NCI-H146 treated with DMSO at 0.1 percent for 48 hours (cell line): ENCODE results near the gene ANO3.
A peak's percentile ranks its signal among the peaks of the same experiment; 100 is the strongest.
"Not testable (repeated sequence)": the region's sequence is repeated elsewhere in the genome, so short reads cannot be mapped to it uniquely, and the experiment has no call there.

Experiments used
- DNase-seq: peaks from one replicate; lab custom pipeline; 2025; ENCODE audit not compliant: unreplicated experiment; lab: John Stamatoyannopoulos, UW

The ANO3 gene

DNA sequence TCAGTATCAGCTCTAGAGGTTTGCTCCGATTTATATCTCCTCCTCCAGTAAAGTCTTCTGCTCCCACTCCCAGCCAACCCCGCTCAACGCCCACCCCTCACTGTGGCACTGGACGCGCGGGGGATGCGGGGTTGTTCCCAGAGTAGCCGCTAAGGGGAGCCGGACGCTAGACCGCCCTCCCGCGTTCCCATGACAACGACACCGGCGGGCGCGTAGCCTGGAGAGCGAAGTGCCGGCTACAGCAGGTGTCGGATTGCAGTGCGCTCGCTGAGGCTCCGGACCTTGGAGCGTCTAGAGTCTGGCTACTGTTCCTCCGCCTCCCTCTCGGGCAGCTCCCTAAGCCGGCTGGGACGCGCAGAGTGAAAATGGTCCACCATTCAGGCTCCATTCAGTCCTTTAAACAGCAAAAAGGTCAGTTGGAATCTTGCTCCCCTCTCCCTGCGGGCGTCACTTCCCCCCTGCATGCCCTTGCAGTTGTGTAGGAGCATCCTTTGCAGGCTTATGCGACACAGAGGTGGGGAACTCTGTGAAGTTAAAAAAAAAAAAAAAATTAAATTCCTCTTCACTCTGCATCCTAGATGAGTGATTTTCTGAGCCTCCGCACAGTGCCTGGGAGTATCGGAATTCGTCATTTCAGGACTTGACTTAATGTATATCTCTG lies at the start of gene ANO3:
TSS of gene ANO3 (plus strand) at position 220 of the 661 bp plus-strand sequence. CDS start at position 366, 146 bp downstream.
- DNase-seq: peak; percentile 59

DNA sequence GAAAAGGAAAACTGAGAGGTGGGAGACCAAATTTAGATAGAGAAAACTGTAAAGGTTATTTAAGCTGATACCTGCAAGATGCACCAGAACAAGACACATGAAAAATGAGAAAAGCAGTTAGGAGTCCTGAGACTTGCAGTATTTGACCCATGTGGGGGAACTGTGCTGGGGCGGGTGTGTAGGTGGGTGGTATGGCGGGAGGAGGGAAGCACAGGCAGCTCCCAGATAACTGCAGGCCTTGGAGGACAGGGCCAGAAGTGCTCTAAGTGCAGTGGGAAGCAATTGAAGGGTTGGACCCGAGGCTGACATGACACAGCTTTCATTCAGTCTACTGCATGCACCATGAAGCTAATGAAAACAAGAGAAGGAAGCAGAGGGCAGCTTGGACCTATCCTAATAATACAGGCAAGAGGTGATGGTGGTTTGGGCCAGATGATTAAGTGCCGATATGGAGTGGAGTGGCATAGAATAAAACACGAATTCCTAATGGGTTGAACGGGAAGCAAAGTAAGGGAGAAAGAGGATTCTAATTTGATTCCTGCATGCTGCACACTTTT lies 48.0 kb upstream of the ANO3 start:
- no peak for DNase-seq

DNA sequence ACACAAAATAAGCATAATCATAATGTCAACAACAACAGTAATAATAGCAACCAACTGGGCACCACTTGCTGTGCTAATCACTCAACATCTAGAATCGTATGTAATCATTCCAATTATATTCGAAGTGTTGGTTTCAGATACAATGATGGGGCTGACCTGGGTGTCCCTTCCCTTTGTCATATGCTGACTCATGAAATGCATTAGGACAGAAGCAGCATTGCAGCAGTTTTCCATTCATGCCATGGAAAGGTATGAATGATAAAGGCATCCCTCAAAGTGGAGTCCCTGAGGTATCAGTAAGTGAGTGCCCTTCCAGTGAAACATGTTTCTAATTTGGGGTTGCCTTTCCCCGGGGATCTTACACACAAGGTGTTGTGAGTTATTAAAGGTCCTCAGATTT lies 46.3 kb upstream of the ANO3 start:
- no peak for DNase-seq

DNA sequence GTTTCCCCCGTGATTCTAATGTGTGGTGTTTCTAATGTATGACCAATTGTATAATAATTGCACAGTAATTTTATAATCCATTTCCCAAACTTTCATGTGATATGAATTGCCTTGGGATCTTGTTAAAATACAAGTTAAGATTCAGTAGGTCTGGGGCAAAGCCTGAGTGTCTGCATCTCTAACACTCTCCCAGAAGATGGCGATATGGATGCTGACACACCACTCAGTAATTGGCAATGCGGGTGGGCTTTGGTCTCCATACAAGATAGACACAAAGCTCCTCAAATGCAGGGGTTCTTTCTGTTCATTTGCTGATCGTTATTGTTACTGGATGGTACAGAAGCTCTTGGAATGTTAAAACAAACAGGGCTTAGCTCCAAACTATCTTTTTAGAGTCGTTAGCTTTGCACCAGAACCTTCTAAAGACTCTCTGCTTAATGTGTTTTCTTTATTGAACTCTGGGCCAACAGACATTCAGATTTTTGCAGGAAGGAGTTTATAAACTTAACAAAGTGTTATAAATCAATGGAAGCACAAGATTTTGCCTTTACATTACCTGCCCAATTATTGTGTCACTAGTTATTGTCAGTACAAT lies 45.4 kb upstream of the ANO3 start:
- DNase-seq: no peak

DNA sequence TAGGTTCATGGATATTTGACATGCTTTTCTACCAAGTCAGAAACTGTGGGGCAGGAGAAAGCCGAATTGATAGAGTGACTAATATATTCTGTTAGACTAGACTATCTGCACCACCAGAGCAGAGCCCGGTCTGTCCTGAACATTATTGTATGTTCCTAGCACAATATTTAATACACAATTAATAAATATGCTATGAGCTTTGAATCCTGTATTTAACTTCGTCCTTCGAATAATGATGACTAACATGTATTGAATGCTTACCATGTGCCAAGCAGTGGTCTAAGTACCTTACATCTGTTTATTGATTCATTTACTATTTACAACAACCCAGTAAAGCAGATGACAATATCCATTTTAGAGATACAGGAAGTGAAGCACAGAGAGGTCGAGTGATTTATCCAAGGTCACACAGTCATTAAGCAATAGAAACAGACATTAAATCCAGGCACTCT lies 44.8 kb upstream of the ANO3 start:
- DNase-seq: no peak

DNA sequence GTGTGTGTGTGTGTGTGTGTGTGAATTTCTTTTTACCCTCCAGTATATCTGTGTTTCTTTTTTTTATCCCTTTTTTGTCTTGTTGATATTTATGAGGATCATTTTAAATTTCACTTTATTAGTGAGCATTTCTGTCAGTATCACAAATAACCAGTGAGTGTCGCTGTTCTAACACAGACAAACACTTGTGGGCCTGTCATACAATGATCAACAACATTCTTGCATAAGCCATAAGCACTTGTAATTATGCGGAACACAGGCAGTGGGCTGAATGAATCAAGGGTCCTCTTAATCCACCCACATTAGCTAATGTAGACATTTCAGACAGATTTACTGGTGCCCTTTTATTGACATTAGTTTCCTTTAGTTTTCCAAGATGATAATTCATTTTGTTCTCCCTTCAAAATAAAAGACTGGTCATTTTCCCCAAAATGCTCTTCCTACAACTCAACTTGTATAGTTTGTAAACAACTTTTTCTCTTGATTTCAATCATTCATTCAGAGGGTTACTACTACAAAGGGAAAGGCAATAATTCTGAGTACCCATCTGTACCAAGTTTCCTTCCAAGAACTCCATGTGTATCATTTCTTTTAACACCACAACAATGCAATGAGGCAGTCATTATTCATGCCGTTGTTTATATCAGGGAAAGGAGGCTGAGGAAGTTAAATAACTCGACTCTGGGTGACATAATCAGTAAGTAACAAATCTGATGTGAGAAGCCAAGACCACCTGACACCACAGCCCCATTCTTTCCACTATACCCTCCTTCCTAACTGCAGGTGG lies 34.5 kb upstream of the ANO3 start:
- peak; percentile 22 for DNase-seq

DNA sequence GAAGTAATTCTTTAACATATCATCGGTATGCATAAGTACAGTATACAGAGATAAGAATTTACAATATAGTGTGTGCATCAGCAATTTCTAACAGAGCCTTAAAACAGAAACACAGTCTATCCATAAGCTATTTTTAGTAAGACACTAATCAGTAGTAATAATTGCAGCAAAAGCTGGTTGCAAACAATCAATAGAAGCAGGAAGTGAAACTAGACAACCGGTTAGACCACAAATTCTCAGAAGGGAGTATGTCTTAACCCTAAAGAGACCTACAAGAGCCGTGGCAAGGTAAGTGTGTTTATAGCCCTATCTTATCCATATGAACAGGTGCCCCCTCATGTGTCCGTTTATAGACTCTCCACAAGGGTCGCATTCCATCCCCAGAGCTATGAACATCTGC lies 15.6 kb upstream of the ANO3 start:
- not testable (repeated sequence) for DNase-seq

DNA sequence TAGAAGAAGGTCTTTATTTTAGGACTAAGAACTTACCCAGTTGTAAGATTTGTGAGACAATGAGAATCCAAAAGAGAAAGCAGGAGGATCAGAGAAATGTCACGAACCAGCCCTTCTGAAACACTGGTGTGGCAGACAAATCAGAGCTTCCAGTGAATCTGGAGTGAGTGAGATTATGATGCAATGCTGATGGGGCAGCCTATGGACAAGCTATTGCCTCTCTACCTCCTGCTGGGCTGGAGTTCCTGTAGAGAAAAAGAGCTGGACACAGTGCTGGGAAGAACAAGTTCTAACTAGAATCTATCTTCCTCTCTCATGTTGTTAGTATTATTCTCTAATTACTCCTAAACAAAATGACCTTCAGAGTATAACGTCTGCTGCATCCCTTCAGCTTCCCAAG lies 12.0 kb upstream of the ANO3 start:
- DNase-seq: no peak

DNA sequence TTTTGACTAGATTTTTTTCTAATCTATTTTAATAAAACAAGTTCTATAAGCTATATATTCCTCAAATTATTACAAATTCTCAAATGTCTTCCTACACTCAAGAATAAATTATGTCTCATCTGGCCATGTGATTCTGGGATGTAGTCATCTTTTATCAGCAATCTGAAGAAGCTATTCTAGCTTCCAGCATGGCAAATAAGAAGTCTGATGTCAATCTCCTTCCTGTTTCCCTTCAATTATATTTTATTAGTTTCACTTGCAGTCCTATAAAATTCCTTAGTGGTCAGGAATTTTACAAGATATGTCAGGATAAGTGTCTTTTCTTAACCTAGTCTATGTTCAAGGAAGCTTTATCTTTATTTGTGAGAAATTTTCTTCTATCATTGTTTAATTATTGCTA lies 10.4 kb upstream of the ANO3 start:
- no peak for DNase-seq

DNA sequence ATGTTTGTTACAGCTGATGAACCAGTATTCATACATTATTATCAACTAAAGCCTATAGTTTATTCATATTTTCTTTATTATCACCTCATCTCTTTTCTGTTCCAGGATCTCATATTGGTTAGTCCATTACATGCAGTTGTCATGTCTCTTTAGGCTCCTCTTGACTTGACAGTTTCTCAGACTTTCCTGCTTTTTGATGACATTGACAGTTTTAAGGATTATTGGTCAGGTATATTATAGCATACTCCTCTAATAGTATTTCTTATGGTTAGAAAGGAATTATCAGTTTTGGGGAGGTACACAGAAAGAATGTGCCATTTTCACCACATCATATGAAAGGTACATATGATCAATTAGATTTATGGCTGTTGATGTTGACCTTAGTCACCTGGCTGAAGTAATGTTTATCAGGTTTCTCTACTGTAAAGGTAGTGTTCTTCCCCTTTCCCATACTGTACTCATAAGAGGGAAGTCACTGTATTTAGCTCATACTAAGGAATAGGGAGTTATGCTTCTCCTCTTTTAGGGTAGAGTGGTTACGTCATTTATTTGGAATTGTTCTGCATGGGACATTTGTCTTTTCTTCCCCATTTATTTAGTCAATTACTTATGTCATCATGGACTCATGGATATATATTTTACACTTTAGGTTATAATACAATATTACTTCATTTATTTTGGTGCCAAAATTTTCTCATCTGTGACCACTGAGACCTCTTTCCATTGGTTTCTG lies 9.4 kb upstream of the ANO3 start:
- no peak for DNase-seq

DNA sequence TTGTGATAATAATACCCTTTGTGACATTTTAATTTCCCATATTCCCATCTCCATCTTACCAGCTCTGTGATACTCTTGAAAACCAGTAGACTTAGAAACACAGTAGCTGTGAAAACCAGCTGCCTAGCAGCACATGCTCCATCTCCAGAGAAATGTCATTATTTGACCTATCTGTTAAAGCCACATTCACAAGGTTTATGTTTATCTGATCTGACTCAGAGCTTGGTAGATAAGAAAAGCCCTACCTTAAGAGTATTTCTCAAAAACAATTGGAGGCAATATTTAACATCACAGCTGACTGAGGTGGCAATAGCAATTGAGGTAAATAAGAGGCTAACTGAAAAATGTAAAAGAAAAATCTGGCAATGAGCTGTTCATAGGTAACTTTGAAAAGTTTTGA lies 8.1 kb upstream of the ANO3 start:
- DNase-seq: no peak

DNA sequence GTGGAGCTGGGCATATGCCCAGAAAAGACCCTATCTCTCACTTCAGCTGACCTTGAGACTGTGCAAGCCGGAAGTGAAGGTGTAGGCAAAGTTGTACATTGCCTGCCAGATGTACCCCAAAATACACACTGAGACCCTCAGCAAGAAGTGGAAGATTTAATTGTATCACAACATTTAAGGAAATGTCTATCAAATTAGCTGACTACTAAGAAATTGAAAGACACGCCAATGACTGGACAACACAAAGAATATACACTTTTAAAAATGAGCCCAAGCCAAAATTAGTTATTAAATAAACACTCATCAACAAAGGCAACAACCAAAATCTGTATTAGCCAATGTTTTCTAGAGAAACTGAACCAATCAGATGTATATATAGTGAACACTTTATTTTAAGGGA lies 7.7 kb upstream of the ANO3 start:
- no peak for DNase-seq

DNA sequence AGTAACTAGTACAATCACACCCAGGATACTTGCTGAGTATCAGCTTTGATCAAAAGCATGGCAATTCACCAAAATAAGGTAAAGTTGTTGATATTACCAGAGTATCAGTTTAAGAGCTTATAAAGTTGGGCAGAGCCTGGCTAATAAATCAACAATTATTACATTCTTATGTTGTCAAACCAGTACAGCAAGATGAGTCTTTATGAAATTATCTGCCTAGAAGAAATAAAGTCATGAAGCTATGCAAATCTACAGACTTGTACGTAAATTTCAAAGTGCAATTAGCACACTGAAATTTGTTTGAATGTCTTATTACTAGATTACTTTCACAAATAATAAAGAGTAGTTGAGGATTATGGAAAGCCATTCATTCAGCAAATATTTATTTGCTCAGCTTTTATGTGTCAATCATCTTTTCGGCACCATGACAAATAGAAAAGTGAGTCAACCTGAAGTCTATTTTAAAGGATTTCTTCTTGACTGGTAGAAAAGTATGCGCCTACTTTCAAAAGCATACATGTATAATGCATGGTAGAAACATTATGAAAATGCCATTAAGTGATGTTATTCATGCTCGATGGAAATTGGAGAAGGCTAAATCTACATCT lies 5.0 kb upstream of the ANO3 start:
- no peak for DNase-seq

DNA sequence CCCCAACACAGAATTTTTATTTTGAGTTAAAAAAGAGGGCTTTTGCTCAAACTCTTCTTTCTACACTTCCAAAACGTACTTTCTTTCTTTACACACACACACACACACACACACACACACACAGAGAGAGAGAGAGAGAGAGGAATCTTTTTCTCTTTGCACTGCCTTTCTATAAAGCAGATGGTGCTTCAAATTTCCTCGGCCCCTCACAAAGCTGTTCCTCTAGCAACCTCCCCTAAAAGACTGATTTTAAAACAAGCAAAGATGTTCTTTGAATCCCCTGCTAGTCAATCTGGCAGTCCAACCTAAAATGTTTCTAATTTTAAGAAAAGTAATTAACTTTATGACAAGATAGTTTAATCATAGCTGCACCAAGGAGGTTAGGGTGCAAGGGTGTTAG lies 2.7 kb upstream of the ANO3 start:
- no peak for DNase-seq

DNA sequence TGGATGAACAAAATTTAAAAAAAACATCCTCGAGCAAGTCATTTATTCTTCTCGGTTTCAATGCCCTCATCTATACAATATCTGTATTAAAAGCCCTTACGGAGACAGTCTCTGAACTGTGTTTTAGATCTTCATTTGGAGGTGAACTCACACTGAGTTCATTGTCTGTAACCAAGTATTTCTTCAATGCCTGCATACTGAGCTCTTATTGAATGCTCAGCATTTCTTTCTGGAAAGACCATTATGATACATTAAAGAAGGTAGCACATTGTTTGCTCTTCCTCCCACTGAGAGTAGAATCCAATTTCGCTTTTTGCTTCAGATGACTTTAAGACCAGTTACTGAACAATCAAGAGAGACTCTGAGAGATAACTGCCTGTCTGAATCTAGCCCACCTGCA lies 1.7 kb upstream of the ANO3 start:
- no peak for DNase-seq

DNA sequence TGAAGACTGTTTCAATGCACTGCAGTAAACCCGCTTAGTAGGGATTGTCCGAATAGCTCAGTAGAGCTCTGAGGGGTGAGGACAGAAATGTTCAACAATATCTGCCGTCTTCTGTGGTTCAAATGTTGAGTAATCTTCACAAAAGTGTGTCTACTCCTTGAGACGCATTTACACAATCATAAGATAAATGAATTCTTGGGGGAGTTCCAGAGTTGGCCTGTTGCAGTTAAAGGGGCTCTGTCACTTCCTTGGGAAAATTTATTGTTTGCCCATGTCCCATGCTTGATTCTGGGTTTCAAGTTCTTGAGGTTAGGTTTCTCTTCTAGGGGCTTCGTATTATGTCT lies 614 bp downstream of the ANO3 start:
- DNase-seq: no peak

DNA sequence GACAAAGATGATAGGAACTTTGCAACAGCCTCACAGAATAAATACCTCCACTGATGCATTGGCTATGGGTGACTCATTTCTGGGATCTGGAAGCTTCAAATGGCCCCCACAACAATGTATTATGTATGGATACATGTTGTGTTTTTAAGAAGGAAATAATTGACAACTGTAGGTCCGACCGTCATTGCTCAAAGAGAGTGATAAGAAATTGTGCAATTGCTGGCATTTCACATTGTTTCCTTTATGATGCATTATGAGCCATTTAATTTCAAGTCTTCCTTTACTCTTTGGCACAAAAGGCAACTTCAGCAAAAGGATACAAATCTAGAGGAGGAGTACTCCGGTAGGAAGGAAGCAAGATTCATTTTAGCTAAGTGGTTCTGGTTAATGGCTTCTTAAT lies 2.0 kb downstream of the ANO3 start:
- DNase-seq: no peak

DNA sequence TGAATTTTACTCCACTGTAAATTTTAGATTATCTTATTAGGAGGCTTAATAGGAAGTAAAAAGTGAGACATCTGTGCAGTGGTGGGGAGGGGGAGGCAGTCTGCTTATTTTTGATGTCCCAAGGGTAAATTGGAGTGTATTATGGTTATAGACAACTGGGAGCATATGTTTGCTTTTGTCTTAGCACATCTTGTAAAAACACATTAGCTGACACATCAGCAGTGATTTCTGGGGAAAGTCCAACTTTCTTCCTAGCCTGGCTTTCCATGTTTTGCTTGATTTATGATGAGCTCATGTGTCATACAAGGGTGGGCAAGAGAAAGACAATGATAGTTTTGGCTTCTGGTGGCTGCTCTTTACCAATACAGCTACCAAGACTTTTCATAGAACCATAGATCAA lies 4.0 kb downstream of the ANO3 start:
- DNase-seq: no peak

DNA sequence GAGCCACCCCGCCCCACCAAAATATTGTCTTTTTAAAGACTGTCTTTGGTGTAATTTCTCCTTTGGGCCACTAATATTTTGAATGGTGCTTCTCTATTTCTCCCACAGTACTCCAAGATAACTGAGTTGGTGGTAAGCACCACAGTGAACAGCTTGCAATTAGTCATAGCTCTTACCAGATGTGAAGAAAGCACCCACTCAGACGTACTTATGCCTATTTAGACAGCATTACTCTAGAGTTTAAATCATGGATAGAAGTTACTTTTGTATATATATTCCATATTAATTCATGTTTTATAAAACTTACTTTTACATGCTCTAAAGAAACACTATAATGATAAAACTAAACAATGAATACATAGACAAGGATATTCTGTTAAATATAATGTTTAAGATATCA lies 12.7 kb downstream of the ANO3 start:
- DNase-seq: no peak

DNA sequence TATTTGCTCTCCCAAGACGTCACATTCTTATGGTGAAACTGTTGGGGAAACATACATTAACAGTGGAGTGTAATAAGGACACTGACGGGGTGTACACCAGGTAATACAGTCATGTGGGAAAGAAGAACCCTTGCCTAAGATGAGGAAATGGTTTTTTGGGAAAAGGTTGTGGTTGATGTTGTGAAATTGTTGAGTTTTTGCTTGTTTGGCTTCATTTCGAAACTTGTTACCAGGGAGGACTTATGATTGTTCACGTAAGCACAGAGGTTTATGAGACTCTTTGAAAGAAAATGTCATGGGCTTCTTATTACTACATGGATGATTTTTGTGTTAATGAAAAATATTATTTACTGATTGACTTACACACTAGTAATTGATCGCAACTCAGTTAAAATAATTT lies 16.8 kb downstream of the ANO3 start:
- no peak for DNase-seq

DNA sequence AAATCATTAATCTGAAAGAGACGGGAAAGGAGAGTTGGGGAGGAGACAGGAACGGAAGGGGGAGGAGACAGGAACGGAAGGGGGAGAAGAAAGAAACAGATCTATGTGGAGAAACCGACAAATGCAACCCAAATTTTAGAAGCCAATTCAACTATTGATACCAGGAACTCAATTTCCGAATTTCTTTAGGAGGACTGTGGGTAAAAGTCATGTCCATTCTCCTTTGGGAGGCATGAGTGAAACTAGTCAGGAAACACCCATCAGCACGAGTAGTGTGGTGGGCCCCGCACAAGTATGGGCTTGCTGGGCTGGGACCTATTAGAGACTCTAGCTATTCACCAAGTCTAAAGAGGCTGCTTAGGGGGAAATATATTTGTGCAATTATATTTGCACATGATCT lies 18.1 kb downstream of the ANO3 start:
- no peak for DNase-seq
